H4 (cell line): ENCODE measurements around the gene NAT8L. TPM values are rescaled to one million over a fixed set of nuclear protein-coding genes. Genes with fewer than 3 reads are reported as not detected.

Source experiments
- DNase-seq: peaks from one replicate; pipeline ENCODE4 v3.0.0-alpha.2; 2015; ENCODE audit warnings: low spot score
- total RNA-seq: library from RNA; depleted of rRNA; stranded (reverse); fragments of >200 nt; shearing (Covaris generic); gene quantifications from 2 replicates; pipeline ENCODE4 v1.2.3, GENCODE V29; 2014; rRNA removed

The NAT8L gene
- total RNA-seq, 1 experiment from 2014 or later: 0.45 TPM

DNA sequence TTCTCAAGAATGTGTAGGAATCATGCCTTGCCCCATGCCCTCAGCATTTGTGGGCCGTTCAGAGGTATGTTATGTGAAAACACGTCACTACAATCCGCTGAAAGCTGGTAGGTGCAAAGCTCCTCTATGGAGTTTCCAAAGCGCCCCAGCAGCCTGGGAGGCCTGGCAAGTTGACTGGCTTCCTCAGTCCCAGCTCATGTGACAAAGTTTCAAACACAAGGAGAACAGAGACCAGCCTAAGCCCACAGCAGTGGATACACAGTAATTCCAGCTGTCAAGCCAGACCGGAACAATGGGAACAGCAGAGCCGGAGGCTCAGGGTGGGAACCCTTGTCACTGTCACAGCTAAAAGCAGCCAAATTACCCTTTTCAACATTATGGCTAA is 33.5 kb downstream of the NAT8L start:
- no peak for DNase-seq

DNA sequence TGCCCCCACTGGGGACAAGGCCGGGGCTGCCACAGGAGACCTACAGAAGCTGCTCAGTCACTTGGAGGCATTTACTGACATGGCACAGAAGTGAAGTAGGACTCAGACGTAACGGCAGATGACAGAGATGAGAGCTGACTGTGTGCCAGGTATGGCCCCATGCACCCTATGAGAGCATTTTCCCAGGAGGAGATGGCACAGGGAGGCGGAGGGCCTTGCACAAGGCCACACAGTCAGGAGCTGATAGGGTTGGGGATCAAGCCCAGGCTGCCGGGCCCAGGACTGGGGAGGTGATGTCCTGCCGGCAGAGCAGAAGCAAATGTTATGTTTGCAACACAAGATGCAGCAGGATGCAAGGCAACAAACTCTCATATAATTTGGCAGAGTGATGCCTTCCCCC is 34.1 kb downstream of the NAT8L start:
- no peak for DNase-seq

GRCh38 chr4:2094545-2094944 is 35.4 kb downstream of the NAT8L start:
- DNase-seq: no peak

DNA sequence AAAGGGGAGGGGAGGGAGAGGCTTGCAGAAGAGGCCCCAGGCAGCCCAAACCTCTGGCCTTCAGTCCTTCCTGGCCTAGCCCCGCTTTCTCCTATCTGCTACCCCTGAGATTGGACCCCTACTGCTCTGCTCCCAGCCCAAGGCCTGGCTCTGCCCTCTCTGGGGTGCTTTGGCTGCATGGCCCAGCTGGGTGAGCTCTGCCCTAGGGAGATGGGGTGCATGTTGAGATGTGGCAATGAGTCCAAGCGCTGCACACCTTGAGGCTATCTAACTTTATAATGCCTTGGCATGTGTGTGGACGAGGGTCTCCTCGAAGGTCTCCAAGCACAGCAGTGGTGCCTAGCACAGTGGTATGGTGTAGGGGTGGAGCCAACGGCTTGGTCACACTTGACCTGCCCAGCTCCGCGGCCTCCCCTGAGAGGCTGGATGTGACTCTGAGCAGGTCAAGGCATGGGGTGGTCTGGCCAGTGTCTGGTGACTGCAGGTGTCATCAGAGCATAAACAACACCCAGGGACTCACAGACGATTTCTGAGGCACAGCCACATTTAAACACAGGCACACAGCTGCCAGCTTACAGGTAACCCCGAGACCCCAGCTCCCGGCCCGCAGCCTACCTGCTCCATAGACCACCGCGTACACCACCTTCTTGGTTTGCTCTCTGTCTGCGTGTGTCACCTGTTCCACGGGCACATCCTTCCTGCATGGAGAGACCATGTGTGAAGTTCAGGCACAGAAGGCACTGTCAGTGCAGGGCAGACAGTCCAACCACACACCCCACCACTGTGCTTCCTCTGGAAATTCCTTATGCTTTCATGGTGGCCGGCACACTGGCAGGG is 36.3 kb downstream of the NAT8L start:
- DNase-seq: no peak

DNA sequence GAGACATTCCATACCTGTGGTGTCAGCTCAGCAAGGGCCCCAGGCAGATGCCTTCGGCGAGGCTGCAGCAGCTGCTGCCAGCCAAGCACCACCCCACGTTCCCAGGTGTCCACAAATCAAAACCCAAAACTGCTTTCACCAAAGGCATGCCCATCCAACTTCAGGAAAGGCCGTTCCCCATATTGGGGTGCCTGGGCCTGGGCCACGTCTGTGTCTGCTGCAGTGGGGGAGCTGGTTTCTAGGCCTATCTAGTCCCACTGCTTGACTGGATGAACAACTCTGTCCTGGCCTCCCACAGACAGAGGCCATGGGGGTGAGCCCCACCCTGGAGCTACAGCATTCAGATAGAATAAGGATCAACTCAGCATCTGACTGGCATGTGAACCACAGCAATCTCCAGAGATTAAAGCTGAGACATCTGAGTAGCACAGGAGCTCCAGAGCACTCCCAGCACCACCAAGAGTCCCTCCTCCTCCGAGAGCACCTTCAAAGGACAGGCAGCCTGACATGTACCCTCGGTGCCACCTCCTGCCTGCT is 37.0 kb downstream of the NAT8L start:
- no peak for DNase-seq

DNA sequence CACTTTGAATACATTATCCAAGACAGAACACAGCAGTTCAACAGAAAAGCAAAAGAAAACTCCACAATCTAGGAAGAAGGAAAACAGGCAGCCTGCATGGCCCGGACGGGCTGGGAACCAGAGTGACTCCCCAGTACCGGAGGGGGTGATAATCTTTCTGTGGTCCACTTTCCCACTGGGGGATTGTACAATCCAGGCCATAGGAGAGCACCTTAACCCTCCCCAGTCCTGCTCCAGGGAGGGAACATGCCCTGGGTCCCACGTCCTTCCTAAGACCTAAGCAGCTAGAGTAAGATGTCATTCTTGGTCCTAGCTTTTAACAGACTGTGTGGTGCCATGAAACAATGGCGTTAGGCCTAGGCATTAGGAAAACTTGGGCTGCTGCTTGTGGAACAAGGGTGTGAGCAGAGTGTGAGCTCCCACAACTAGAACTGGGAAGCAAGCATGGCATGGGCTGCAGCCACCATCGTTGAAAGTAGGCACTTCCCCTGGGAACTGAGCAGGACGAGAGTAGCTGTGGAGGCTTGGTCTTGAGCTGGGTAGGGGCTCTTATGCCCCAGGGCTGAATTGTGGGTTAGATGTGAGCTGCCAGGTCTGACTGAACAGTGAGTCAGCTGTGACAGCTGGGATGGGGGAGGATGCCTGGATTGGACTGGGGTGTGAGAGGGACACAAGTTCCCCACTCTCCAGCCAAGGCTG is 42.4 kb downstream of the NAT8L start:
- DNase-seq: no peak

- no peak for DNase-seq
These were observed 43.1 kb downstream of the NAT8L start for GRCh38 chr4:2102045-2102883.

- DNase-seq: no peak
These were observed 44.2 kb downstream of the NAT8L start for GRCh38 chr4:2103127-2103842.

DNA sequence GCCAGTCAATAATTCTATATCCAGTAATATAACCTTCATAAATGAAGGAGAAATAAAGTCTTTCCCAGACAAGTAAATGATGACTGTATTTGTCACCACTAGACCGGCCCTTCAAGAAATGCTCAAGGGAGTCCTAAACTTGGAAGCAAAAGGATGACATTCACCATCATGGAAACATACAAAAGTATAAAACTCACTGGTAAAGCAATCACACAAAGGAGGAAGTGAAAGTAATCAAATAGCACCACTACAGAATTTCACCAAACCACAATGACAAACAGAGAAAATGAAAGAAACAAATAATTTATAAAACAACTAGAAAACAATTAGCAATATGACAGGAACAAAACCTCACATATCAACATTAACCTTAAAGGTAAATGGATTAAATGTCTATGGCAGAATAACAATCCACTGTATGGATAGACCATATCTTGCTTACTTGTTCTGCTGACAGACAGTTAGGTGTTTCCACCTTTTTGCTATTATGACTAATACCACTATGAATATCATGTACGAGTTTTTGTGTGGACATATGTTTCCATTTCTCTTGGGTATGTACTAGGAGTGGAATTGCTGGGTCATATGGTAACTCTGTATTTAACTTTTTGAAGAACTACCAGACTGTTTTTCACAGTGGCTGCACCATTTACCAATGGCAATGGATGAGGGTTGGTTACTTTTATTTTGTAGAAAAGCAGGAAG is 44.9 kb downstream of the NAT8L start:
- no peak for DNase-seq

DNA sequence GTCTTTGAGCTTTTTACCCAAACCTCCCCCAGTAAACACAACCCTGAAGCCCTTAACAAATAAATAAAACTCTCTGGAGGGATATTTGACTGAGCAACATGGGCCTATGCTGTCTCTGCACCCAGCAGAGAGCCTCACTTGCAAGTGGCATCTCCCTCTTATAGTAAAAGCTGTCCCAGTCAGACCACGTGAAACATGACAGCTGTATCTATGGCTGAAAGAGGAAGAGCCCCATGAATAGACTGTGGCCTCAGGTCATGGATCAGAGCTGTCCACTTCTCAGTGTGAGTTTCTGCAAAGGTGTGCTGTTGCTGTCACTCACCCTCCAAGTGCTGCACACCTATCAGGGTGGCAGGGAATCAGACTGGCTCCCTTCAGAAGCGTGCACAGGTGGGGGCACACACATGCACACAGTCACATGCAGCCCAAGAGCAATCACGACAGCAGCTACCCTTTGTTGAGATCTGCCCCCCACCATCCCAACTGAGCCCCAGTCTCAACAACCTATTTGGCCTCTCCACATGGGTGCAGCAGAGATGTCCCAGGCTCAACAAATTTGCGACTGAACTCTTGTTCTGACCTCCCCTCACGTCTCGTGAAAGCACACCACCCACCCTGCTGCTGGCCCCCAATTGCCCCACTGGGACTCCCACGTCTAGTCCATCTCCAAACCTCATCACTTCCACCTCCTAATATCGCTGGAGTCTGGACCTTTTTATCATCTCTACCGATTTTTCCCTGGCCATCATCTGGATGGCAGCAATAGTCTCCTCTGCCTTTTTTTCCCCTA is 45.6 kb downstream of the NAT8L start:
- no peak for DNase-seq

GRCh38 chr4:2105559-2105958 is 46.4 kb downstream of the NAT8L start:
- no peak for DNase-seq

DNA sequence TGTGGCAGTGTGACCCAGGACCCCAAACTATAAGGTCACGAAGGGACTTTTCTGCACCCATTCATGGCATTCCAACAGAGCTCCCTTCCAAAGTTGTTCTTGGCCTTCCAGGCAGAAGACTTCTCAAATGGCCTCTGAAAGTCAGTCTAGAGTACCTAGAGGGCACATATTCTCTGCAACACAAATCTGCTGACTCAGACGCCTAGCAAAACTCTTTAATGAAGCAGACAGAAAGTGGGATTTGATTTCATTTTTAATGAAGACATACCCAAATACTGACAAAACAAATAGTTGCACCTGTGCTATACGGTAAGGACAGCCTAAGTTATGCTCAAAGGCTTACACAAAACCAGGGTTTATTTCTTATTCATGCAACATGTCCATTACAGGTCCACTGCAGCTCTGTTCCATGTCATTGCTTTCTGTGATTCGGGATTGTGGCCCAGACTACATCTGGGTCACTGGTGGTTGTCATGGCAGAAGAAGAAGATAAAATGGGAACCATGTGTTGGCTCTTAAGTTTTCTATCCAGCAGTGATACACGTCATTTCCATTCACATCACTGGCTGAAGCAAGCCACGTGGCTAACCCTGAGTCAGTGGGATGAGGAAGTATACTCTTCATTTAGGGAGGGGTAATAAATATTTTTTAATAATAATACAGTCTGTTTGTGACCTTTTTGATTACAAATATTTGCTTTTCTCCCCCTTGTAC is 57.7 kb downstream of the NAT8L start:
- no peak for DNase-seq

Other genes starting within 250 kb of the NAT8L start
- 37.7 and 42.6 TPM in 2 replicates for gene LETM1, start 203.2 kb upstream of the NAT8L start, total RNA-seq
- 48.0 and 53.5 TPM in 2 replicates for gene NSD2, start 187.9 kb upstream of the NAT8L start, total RNA-seq
- gene NELFA, start 50.4 kb upstream of the NAT8L start, total RNA-seq: 17.9 and 22.0 TPM in 2 replicates
- 7.6 and 11.0 TPM in 2 replicates for gene HAUS3, start 182.8 kb downstream of the NAT8L start, total RNA-seq
- gene POLN, start 182.8 kb downstream of the NAT8L start, total RNA-seq: 1.0 and 1.8 TPM in 2 replicates
- 22.1 and 22.9 TPM in 2 replicates for gene MXD4, start 202.8 kb downstream of the NAT8L start, total RNA-seq